ENCODE data around the gene PLXND1.

- TF ChIP-seq, protein P1, sequence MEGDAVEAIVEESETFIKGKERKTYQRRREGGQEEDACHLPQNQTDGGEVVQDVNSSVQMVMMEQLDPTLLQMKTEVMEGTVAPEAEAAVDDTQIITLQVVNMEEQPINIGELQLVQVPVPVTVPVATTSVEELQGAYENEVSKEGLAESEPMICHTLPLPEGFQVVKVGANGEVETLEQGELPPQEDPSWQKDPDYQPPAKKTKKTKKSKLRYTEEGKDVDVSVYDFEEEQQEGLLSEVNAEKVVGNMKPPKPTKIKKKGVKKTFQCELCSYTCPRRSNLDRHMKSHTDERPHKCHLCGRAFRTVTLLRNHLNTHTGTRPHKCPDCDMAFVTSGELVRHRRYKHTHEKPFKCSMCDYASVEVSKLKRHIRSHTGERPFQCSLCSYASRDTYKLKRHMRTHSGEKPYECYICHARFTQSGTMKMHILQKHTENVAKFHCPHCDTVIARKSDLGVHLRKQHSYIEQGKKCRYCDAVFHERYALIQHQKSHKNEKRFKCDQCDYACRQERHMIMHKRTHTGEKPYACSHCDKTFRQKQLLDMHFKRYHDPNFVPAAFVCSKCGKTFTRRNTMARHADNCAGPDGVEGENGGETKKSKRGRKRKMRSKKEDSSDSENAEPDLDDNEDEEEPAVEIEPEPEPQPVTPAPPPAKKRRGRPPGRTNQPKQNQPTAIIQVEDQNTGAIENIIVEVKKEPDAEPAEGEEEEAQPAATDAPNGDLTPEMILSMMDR (IDR thresholded peaks at IDR 0.05) = no peak
- TF ChIP-seq POLR2AphosphoS5 (IDR thresholded peaks at IDR 0.05) = no peak
Measured at GRCh38 chr3:129534428-129535027, 71.9 kb downstream of the PLXND1 start.
